ENCODE results near the gene NT5C2.

Gene NT5C2

GRCh38 chr10:103120977-103121735, 71.9 kb downstream of the NT5C2 start:
- no peak for DNase-seq

DNA sequence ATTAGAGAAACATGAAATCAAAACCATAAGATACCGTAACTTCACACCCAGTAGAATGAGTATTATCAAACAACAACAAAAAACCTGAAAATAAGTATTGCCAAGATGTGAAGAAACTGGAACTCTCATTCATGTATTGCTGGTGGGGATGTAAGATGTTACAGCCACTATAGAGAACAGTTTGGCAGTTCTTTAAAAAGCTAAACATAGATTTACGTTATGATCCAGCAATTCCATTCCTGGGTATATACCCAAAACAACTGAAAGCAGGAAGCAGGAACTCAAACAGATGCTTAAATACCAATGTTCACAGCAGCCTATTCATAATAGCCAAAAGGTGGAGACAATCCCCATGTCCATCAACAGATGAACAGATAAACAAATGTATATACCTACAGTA, 72.5 kb downstream of the NT5C2 start:
- no peak for DNase-seq

DNA sequence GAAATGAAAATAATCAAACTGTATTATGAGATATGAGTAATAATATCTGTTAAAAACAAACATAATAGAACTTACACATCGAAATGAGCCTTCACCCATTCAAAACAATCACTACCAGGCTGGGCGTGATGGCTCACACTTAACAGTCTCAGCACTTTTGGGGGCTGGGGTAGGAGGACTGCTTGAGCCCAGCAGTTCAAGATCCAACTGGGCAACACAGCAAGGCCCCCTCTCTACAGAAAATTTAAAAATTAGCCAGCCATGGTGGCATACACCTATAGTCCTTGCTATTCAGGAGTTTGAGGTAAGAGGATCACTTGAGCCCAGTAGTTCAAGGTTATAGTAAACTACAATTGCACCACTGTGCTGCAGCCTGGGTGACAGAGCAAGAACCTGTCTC, 75.8 kb downstream of the NT5C2 start:
- no peak for DNase-seq

DNA sequence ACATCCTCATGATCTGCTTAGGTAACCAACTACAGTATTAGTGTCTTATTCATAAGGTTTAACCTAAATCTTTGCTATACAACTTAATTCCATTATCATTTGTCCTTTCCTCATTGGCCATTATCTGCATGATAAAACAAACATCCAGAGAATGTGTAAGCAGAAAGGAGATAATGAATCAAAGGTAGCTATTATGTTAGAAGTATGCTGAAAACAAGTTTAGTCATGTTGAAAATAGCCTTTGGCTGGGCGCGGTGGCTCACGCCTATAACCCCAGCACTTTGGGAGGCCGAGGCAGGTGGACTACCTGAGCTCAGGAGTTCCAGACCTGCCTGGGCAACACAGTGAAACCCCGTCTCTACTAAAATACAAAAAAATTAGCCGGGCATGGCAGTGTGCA, 78.2 kb downstream of the NT5C2 start:
- DNase-seq = no peak

DNA sequence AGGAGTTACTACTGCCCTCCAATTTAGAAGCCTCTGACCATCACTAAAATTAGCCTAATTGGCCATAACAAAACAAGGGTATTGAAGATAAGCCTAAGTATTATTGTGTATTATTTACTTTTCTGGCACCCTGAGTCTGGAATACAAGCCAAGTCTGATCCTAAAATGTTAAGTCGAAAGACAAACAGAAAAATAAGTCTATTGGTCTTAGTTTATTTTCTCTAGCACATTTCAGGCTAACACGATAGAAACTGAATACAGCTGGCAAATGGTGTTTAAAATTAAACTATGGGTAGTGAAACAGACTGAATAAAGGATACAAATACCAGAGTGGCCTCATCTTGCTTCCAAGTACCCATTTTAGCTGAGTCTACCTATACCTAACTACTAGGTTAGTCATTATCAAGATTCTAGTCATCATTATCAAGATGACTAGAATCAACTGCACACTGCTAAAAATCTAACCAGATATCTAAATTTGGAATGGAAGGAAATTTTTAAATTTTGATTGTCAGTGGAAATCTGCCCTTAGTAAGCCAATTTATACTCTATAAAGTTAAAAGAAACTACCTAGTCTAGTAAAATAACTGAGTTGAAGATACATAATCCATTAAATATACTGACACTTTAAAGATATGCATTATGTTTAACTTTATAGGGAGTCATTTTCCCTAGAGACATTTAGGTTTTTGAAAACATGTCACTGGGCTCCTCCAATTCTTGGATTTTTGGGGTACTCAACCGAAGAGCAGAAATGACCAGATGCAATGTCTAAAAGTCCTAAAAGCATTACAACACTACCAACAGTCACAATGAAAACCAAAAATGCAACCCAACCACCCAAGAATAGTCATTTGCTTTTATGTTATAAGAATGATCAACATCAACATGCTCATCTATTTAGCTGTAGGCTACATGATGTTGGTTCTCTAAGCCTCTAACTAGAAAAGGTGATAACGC, 80.9 kb downstream of the NT5C2 start:
- DNase-seq = no peak

- DNase-seq = no peak
These were observed 81.8 kb downstream of the NT5C2 start for GRCh38 chr10:103111031-103111917.

- no peak for DNase-seq
These were observed 82.7 kb downstream of the NT5C2 start for GRCh38 chr10:103110407-103110806.

DNA sequence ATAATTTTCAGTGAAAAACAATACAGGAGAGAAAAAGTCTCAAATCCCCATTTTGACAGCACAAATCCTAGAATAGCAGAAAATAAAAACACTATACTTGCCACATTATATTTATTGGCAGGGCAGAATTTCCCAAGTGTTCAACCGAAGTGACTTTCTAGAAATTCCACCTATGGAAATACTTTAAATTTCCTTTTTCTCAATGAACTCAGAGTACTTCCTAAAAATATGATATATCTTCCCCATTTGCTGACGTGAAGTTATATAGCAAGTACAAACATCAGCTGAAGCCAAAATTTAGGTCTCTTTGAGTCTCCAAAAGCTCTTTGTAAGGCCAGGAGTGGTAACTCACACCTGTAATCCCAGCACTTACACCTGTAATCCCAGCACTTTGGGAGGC, 83.3 kb downstream of the NT5C2 start:
- DNase-seq = no peak

DNA sequence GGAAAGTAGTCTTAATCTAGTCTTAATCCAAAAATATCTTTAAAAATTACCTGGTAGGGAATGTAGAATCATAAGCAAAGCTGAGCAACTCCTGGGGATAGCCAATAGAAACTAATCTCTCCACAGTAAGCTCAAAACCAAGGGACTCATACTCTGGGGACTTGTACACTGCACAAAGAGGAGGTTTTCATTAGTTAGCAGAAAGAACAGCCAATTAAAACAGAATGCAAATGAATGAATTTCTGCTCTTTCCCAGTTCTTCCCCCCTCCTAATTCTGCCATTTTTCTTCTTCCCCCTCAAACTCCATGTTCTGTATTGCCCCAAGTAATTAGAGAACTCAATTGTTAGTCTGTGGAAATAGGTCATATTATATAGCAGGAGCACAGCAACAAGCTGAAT, 86.5 kb downstream of the NT5C2 start:
- no peak for DNase-seq

- DNase-seq = no peak
These were observed 87.6 kb downstream of the NT5C2 start for GRCh38 chr10:103105462-103105861.

GRCh38 chr10:103104721-103105120, 88.4 kb downstream of the NT5C2 start:
- no peak for DNase-seq

GRCh38 chr10:103103989-103104388, 89.1 kb downstream of the NT5C2 start:
- no peak for DNase-seq

GRCh38 chr10:103102195-103102594, 90.9 kb downstream of the NT5C2 start:
- no peak for DNase-seq

DNA sequence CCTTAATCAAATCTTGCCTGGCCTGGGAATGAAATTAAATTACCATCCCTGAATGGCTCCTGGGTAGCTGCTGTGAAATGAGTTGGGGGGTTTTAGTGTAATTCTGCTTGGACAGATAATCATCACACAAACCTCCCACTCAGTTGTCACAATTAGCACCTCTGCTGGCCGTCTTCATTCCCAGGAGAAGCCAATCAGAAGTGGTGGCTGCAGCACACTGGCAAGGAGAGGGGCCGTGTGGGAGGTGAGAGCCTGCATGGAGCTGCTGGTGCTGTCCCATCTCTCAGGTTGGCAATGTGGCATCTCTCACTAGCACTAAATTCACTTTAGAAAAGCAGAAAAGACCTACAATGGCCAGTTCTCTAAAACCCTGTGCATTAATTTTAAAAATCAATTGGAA, 92.5 kb downstream of the NT5C2 start:
- no peak for DNase-seq

GRCh38 chr10:103098240-103098639, 94.8 kb downstream of the NT5C2 start:
- DNase-seq = no peak

- no peak for DNase-seq
These were observed 96.9 kb downstream of the NT5C2 start for GRCh38 chr10:103096130-103096529.

DNA sequence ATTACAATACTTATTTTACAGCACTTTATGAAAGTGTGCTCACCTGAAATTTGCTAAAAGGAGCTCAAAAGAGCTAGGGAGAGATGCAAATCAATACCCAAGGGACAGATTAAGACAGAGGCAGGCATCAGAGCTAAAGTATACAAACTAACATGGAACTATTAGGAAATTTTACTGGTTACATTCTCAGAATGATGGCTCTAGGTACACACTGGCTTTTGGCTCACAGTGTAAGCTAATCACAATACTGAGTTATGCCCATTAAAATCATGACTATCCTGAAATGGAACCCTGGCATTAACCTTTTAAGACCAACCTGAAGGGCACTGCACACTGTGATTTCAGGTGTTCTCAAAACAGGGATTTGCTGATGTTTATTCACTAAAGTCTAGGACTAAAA, 98.1 kb downstream of the NT5C2 start:
- no peak for DNase-seq

DNA sequence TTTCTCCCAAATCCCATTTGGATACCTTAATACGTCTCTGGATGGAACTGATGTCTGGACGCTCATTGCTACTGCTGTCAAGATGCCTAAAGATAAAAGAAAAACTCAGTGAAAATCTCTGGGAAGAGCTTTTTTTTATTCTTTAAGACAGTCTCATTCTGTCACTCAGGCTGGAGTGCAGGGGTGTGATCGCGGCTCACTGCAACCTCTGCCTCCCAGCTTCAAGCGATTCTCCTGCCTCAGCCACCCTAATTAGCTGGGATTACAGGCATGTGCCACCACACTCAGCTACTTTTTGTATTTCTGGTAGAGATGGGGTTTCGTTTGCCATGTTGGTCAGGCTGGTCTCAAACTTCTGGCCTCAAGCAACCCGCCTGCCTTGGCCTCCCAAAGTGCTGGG, 102.2 kb downstream of the NT5C2 start:
- no peak for DNase-seq

GRCh38 chr10:103089493-103089892, 103.6 kb downstream of the NT5C2 start:
- DNase-seq = no peak

DNA sequence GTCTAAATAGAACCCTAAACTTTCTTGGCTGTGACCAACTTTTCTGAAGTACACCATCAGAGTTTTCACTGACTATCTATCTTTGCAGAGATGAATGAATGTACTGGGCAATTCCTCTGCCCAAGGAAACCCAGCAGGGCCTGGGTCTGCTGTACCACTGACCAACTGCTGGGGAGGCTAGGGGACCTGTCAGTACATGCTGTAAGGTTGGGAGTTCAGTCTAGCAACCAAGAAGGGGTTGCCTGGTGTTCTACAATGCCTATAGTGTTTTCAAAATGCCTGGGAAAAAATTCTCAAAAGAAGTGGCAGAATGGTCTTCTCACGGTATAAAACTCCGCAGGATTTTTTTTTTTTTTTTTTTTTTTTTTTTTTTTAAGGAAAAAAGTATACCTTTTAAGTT, 106.3 kb downstream of the NT5C2 start:
- DNase-seq = no peak

GRCh38 chr10:103086261-103086660, 106.8 kb downstream of the NT5C2 start:
- no peak for DNase-seq

DNA sequence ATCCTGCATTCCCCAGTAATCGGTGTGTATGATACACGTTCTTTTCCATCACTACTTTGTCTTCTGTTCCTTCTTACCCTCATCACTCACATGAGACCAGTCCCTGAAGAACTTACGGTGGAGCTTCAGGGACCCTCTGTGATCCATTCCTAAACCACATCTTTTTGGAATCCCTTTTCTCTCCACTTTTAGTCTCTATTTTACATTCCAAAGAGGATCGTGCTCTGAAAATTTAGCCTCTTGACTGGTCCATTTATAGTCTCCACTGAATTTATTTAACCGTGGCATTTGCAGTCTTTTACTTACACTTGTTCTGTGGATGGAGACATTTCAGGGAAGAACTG, 109.1 kb downstream of the NT5C2 start:
- DNase-seq = no peak
